ENCODE measurements around the gene SUGP1. TPM values are rescaled to one million over a fixed set of nuclear protein-coding genes. Genes with fewer than 3 reads are reported as not detected.

Gene SUGP1
- total RNA-seq, 1 donor from 2014 or later: 17.7 TPM

GRCh38 chr19:19303411-19303810 is 16.9 kb downstream of the SUGP1 start:
- no peak for DNase-seq (ENCODE audit: low read depth in 2 of 2)

- no peak for DNase-seq (ENCODE audit: low read depth in 2 of 2)
These were observed 19.7 kb downstream of the SUGP1 start for GRCh38 chr19:19300613-19301012.

GRCh38 chr19:19297759-19298158 is 22.6 kb downstream of the SUGP1 start:
- no peak for DNase-seq (ENCODE audit: low read depth in 2 of 2)

- DNase-seq (ENCODE audit: low read depth in 2 of 2): no peak
These were observed 23.2 kb downstream of the SUGP1 start for GRCh38 chr19:19296953-19297689.

GRCh38 chr19:19294914-19295313 is 25.4 kb downstream of the SUGP1 start:
- no peak for DNase-seq (ENCODE audit: low read depth in 2 of 2)

GRCh38 chr19:19292607-19293006 is 27.7 kb downstream of the SUGP1 start:
- DNase-seq (ENCODE audit: low read depth in 2 of 2): no peak

GRCh38 chr19:19285686-19286085 is 34.6 kb downstream of the SUGP1 start:
- no peak for DNase-seq (ENCODE audit: low read depth in 2 of 2)

- DNase-seq (ENCODE audit: low read depth in 2 of 2): no peak
These were observed 39.7 kb downstream of the SUGP1 start for GRCh38 chr19:19280561-19280960.

- no peak for DNase-seq (ENCODE audit: low read depth in 2 of 2)
These were observed 40.5 kb downstream of the SUGP1 start for GRCh38 chr19:19279853-19280252.

GRCh38 chr19:19279062-19279612 is 41.2 kb downstream of the SUGP1 start:
- DNase-seq (ENCODE audit: low read depth in 2 of 2): no peak

GRCh38 chr19:19278315-19278714 is 42.0 kb downstream of the SUGP1 start:
- DNase-seq (ENCODE audit: low read depth in 2 of 2): no peak

GRCh38 chr19:19276851-19277250 is 43.5 kb downstream of the SUGP1 start:
- no peak for DNase-seq (ENCODE audit: low read depth in 2 of 2)

GRCh38 chr19:19276386-19276785 is 43.9 kb downstream of the SUGP1 start:
- no peak for DNase-seq (ENCODE audit: low read depth in 2 of 2)

- DNase-seq (ENCODE audit: low read depth in 2 of 2): no peak
These were observed 45.4 kb downstream of the SUGP1 start for GRCh38 chr19:19274716-19275565.

GRCh38 chr19:19274146-19274545 is 46.2 kb downstream of the SUGP1 start:
- DNase-seq (ENCODE audit: low read depth in 2 of 2): no peak

GRCh38 chr19:19271828-19272599 is 48.3 kb downstream of the SUGP1 start:
- no peak for DNase-seq (ENCODE audit: low read depth in 2 of 2)

- no peak for DNase-seq (ENCODE audit: low read depth in 2 of 2)
These were observed 49.3 kb downstream of the SUGP1 start for GRCh38 chr19:19270749-19271571.

- DNase-seq (ENCODE audit: low read depth in 2 of 2): no peak
These were observed 50.2 kb downstream of the SUGP1 start for GRCh38 chr19:19269952-19270694.

- no peak for DNase-seq (ENCODE audit: low read depth in 2 of 2)
These were observed 51.6 kb downstream of the SUGP1 start for GRCh38 chr19:19268453-19269385.
